IPS DF 4.7 (cell line): ENCODE measurements around the gene NUCB1.

Experiments used
- DNase-seq: peaks from one replicate; pipeline ENCODE4 v3.0.0-alpha.2; 2013; ENCODE audit warnings: low spot score; ENCODE audit errors: extremely low read depth

NUCB1 gene

GRCh38 chr19:48933382-48933932 lies 33.3 kb downstream of the NUCB1 start, which contains the start of gene DHDH:
Gene DHDH, plus strand, starts transcription at chr19:48933699. Its CDS starts 23 bp downstream, at chr19:48933722.
- DNase-seq, result peak; percentile 94

GRCh38 chr19:48934837-48935236 lies 34.7 kb downstream of the NUCB1 start:
- no peak for DNase-seq

- DNase-seq, result no peak
These were observed 35.8 kb downstream of the NUCB1 start for GRCh38 chr19:48935864-48936263.

- no peak for DNase-seq
These were observed 38.1 kb downstream of the NUCB1 start for GRCh38 chr19:48938256-48938655.

DNA sequence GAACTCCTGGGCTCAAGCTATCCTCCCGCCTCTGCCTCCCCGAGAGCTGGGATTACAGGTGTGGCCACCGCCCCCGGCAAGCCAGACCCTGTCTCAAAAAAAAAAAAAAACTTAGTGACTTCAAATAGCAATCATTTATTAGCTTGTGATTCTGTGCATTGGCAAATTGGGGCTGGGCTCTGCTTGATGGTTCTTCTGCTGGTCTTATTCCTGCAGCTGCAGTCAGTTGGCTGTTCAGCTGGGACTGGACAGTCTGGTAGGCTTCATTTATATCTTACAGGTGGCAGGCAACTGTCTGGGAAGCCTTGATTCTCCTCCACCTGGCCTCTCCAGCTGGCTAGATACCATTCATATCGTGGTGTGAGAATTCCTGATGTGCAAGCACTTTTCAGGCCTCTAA lies 40.8 kb downstream of the NUCB1 start:
- DNase-seq, result no peak

- no peak for DNase-seq
These were observed 43.0 kb downstream of the NUCB1 start for GRCh38 chr19:48943081-48943480.

- no peak for DNase-seq
These were observed 45.3 kb downstream of the NUCB1 start for GRCh38 chr19:48945415-48945814.

DNA sequence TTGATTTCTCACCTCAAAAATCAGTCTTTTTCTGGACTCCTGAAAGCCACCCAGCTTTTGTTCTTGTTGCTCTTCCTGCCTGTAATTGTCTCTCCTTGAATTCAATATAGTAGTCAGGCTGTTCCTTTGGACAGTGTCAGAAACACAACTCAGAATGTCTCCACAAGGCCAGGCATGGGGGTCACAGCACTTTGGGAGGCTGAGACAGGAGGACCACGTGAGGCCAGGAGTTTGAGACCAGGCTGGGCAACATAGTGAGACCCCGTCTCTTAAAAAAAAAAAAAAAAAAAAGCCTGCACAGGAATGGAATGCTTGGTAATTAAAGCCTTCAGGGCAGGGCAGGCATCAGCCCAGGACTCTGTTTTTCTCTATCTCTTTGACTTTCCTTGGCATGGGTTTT lies 45.7 kb downstream of the NUCB1 start:
- no peak for DNase-seq

DNA sequence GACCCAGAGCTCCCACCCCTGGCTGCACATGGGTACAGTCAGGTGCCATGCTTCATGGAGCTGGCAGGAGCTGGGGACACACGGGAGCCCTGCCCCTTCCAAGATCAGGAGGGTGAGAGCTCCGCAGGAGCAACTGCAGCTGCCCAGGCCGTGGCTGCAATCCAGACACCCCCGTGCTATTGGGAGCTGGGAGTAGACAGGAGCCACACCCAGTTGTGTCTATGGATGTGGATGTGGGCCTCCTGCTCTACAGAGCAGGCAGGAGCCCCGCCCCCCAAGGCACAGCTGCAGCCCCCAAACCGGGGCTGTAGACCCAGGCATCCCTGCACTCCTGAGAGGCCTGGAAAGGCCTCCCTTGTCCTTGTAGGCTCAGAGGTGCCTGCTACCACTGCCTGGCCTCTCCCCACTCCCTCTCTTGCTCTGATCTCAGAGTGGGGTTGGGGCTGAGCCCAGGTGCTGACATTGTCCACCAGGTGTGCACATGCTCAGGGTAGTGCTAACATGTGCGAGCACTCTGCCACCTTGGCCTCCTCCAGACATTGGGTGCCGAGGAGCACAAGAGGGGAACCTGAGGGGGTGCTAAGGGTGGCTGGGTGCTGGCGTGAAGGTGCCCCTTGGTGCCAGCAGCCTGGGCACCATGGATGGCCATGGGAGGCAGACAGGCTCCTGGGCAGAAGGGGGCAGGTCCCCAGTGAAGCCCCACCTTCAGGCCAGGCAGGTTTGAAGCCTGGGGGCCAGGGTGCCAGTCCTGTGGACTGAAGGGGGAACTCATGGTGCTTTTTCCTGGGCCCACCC lies 46.5 kb downstream of the NUCB1 start:
- no peak for DNase-seq

GRCh38 chr19:48947258-48947542 lies 47.1 kb downstream of the NUCB1 start:
- DNase-seq, result no peak

GRCh38 chr19:48950159-48950558 lies 50.0 kb downstream of the NUCB1 start:
- no peak for DNase-seq

DNA sequence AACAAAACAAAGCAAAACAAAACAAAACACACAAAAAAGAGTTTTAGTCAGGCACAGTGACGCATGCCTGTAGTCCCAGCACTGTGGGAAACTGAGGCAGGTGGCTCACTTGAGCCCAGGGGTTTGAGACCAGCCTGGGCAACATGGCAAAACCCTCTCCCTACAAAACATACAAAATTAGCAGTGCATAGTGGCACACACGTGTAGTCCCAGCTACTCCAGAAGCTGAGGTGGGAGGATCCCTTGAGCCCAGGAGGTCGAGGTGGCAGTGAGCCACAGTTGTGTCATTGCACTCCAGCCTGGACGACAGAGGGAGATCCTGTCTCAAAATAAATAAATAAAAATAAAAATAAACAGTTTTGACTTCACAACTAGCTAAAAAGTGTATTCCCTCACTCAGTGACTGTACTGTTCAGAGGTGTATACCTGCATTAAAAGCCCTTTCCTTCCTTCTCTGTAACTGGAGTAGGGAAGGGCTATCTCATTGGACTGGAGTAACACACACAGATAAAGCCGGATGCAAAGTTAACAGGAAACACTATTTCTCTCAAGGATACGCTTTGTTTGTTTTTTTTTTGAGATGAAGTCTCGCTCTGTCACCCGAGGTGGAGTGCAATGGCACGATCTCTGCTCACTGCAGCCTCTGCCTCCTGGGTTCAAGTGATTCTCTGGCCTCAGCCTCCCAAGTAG lies 50.9 kb downstream of the NUCB1 start:
- DNase-seq, result no peak

GRCh38 chr19:48953141-48953540 lies 53.0 kb downstream of the NUCB1 start:
- no peak for DNase-seq

- no peak for DNase-seq
These were observed 54.0 kb downstream of the NUCB1 start for GRCh38 chr19:48953990-48954594.

DNA sequence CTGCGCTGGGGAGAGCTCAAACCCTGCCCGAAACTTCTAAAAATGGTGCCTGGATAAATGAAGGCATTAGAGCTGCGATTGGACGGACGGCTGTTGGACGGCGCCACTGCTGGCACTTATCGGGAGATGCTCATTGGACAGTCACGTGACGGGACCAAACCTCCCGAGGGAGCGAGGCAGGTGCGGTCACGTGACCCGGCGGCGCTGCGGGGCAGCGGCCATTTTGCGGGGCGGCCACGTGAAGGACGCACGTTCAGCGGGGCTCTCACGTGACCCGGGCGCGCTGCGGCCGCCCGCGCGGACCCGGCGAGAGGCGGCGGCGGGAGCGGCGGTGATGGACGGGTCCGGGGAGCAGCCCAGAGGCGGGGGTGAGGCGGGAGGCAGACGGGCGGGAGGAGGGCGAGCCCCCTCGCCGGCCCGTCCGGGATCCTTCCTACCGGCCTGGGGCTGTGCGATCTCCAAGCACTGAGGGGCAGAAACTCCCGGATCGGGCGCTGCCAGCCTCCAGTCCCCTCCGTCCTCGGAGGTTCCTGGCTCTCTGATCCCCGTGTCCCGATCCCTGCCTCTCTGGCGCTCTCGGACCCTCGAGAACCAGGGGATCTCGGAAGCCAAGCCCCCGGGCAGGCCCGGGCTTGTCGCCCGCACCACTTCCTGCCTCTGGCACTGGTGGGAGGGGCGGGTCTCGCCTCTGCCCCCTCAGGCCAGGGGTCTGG lies 54.6 kb downstream of the NUCB1 start, which contains the start of gene BAX:
BAX (plus strand) TSS at position 281 of the 713 bp plus-strand sequence; CDS start at position 335, 54 bp downstream.
- DNase-seq, result peak; percentile 93

DNA sequence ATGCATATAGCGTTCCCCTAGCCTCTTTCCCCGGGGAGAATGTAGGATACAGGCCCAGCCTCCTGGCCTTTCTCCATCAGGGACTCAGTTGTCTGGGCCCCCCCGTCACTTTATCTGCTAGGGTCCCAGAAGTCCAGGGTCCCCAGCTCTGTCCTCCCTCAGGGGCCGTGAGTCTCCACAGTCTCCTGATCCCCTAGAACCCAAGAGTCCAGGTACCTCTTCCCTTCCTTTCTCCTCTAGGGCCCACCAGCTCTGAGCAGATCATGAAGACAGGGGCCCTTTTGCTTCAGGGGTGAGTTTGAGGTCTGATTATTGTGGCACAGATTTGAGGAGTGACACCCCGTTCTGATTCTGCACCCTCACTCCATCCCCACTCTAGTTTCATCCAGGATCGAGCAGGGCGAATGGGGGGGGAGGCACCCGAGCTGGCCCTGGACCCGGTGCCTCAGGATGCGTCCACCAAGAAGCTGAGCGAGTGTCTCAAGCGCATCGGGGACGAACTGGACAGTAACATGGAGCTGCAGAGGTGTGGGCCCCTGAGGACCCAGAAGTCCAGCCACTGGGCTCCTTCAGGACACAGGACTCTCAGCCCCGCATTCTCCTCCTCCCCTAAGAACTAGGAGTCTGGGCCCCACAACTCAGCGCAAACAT lies 55.3 kb downstream of the NUCB1 start:
- no peak for DNase-seq

- no peak for DNase-seq
These were observed 57.9 kb downstream of the NUCB1 start for GRCh38 chr19:48958006-48958405.

GRCh38 chr19:48959341-48960239 lies 59.5 kb downstream of the NUCB1 start:
- DNase-seq, result no peak

DNA sequence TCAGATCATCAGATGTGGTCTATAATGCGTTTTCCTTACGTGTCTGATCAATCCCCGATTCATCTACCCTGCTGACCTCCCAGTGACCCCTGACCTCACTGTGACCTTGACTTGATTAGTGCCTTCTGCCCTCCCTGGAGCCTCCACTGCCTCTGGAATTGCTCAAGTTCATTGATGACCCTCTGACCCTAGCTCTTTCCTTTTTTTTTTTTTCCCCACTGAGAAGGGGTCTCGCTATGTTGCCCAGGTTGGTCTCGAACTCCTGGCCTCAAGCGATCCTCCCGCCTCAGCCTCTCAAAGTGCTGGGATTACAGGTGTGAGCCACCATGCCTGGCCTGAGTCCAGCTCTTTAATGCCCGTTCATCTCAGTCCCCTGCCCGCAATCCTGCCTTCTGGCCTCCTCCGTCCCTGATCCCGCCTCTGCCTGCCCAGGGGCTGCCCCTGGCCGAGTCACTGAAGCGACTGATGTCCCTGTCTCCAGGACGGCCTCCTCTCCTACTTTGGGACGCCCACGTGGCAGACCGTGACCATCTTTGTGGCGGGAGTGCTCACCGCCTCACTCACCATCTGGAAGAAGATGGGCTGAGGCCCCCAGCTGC lies 61.0 kb downstream of the NUCB1 start:
- DNase-seq, result no peak

DNA sequence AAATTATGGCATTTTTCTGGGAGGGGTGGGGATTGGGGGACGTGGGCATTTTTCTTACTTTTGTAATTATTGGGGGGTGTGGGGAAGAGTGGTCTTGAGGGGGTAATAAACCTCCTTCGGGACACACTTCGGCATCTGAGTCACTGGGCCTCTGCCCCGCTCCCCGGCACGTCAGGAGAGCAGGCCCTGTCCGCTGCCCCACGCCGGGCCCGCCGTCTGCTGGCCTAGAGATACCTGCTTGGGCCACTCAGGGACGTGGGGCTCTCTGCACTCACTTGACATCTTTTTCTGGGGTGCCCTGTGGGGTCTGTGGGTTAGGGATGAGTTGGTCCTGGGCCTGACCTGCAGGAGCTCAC lies 61.5 kb downstream of the NUCB1 start:
- DNase-seq, result no peak
